ENCODE results near the gene MYOZ3. TPM values are rescaled to one million over a fixed set of nuclear protein-coding genes. Genes with fewer than 3 reads are reported as not detected.

MYOZ3 gene
- total and polyA plus RNA-seq, 10 of the 15 experiments (the other 5 are each of a cell fraction or from before 2014, with no cell fraction given): 0.04 to 1.1 (median 0.10) TPM; not detected in 4

DNA sequence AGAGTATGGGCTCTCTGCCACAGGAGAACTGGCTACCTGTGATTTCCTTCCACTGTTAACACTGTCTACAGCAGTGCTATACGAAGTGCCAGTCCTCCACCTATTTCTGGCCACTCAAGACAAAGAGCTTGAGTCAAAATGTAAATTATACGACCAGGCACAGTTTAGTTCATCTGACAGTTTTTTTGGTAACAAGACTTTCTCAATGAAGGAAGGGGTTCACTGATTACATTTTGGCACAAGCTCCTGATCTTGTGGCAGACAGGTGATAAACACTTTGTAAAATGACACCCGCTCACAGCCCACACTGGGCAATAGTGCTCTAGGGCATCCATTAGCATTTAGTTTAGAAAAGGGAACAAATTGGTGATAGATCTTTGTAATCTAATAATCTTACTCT, 31.2 kb downstream of the MYOZ3 start:
- POLR2A ChIA-PET: interaction anchor here (1.4 kb wide), 1 partner anchor 9 kb away, joined by 4 read pairs; the partner anchor contains the start of gene RBM22
- in situ Hi-C loops (cut with MboI): no loop called here
- no TSS peak for BruUV-seq (replicated peaks)
- no peak for TF ChIP-seq ZNF207 (IDR thresholded peaks at IDR 0.05; ENCODE audit: borderline replicate concordance)
- TF ChIP-seq, protein P1, sequence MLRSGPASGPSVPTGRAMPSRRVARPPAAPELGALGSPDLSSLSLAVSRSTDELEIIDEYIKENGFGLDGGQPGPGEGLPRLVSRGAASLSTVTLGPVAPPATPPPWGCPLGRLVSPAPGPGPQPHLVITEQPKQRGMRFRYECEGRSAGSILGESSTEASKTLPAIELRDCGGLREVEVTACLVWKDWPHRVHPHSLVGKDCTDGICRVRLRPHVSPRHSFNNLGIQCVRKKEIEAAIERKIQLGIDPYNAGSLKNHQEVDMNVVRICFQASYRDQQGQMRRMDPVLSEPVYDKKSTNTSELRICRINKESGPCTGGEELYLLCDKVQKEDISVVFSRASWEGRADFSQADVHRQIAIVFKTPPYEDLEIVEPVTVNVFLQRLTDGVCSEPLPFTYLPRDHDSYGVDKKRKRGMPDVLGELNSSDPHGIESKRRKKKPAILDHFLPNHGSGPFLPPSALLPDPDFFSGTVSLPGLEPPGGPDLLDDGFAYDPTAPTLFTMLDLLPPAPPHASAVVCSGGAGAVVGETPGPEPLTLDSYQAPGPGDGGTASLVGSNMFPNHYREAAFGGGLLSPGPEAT (IDR thresholded peaks at IDR 0.05; ENCODE audit: low read depth): no peak
- no peak for TF ChIP-seq PAX5 (IDR thresholded peaks at IDR 0.05; ENCODE audit: borderline replicate concordance, low read depth, low read length)
- no peak for TF ChIP-seq POLR2AphosphoS2 (IDR thresholded peaks at IDR 0.05; ENCODE audit: low read depth, low read length)
- TF ChIP-seq, protein P2, sequence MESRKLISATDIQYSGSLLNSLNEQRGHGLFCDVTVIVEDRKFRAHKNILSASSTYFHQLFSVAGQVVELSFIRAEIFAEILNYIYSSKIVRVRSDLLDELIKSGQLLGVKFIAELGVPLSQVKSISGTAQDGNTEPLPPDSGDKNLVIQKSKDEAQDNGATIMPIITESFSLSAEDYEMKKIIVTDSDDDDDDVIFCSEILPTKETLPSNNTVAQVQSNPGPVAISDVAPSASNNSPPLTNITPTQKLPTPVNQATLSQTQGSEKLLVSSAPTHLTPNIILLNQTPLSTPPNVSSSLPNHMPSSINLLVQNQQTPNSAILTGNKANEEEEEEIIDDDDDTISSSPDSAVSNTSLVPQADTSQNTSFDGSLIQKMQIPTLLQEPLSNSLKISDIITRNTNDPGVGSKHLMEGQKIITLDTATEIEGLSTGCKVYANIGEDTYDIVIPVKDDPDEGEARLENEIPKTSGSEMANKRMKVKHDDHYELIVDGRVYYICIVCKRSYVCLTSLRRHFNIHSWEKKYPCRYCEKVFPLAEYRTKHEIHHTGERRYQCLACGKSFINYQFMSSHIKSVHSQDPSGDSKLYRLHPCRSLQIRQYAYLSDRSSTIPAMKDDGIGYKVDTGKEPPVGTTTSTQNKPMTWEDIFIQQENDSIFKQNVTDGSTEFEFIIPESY (IDR thresholded peaks at IDR 0.05): no peak
- no peak for TF ChIP-seq JUNB (IDR thresholded peaks at IDR 0.05)
- no peak for TF ChIP-seq PML (IDR thresholded peaks at IDR 0.05; ENCODE audit: low read length)
- TF ChIP-seq, protein P3, sequence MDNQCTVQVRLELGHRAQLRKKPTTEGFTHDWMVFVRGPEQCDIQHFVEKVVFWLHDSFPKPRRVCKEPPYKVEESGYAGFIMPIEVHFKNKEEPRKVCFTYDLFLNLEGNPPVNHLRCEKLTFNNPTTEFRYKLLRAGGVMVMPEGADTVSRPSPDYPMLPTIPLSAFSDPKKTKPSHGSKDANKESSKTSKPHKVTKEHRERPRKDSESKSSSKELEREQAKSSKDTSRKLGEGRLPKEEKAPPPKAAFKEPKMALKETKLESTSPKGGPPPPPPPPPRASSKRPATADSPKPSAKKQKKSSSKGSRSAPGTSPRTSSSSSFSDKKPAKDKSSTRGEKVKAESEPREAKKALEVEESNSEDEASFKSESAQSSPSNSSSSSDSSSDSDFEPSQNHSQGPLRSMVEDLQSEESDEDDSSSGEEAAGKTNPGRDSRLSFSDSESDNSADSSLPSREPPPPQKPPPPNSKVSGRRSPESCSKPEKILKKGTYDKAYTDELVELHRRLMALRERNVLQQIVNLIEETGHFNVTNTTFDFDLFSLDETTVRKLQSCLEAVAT (IDR thresholded peaks at IDR 0.05): no peak
- TF ChIP-seq ZNF217 (IDR thresholded peaks at IDR 0.05): no peak
- no peak for TF ChIP-seq FOXK2 (IDR thresholded peaks at IDR 0.05)
- TF ChIP-seq, protein P4, sequence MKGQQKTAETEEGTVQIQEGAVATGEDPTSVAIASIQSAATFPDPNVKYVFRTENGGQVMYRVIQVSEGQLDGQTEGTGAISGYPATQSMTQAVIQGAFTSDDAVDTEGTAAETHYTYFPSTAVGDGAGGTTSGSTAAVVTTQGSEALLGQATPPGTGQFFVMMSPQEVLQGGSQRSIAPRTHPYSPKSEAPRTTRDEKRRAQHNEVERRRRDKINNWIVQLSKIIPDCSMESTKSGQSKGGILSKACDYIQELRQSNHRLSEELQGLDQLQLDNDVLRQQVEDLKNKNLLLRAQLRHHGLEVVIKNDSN (IDR thresholded peaks at IDR 0.05; ENCODE audit: borderline replicate concordance, extremely low read length, insufficient read depth, low read depth, low read length): no peak
- no peak for TF ChIP-seq ZNF384 (IDR thresholded peaks at IDR 0.05; ENCODE audit: borderline replicate concordance, low read depth, low read length)
- no peak for TF ChIP-seq POLR2A (IDR thresholded peaks at IDR 0.05; ENCODE audit: low read depth, low read length)
- no peak for TF ChIP-seq RELA (IDR thresholded peaks at IDR 0.05; ENCODE audit: borderline replicate concordance, partially characterized antibody)
- TF ChIP-seq RCOR1 (conservative IDR thresholded peaks at IDR 0.05; ENCODE audit: low read depth, low read length): no peak
- TF ChIP-seq PAX8 (IDR thresholded peaks at IDR 0.05): no peak

More for the DNA sequence above, 31.2 kb downstream of the MYOZ3 start:
- Histone ChIP-seq H3K27me3 (replicated peaks in 1 of 2; ENCODE audit: control insufficient read depth in 2 of 2, insufficient read depth in 2 of 2, low read length in 1 of 2) (no peaks in the 10 kb centered on the region), H2AFZ (ENCODE audit: control insufficient read depth, low read depth, low read length) (no peak overlapping the region), H3K9ac (ENCODE audit: control insufficient read depth, insufficient read depth, low read length) (no peak overlapping the region), H3K4me3 (no peak overlapping the region), H3K36me3 (ENCODE audit: control insufficient read depth in 2 of 2, insufficient read depth in 2 of 2, low read length in 1 of 2) (peaks cover 8 to 51% of the 10 kb centered on the region in 2 experiments), H3K9me3 (replicated peaks; ENCODE audit: control insufficient read depth, insufficient read depth, low read length) (no peaks in the 10 kb centered on the region), H3K4me1 (ENCODE audit: control insufficient read depth, insufficient read depth, low read length) (no peaks in the 10 kb centered on the region), H3K27ac (ENCODE audit: control insufficient read depth, insufficient read depth) (no peak overlapping the region), H4K20me1 (ENCODE audit: control insufficient read depth, insufficient read depth) (no peaks in the 10 kb centered on the region), H3K4me2 (ENCODE audit: control insufficient read depth, insufficient read depth) (no peak overlapping the region), H3K79me2 (ENCODE audit: control insufficient read depth, insufficient read depth, low read length) (no peaks in the 10 kb centered on the region)
- ChIA-PET RAD21 (ENCODE audit: unreplicated experiment) (no interaction called here), SMC1A (ENCODE audit: uncharacterized antibody, unreplicated experiment) (no interaction called here), CTCF (no interaction called here)
- no peak for FAIRE-seq
- intact Hi-C loops (cut with micrococcal nuclease; ENCODE audit: unreplicated experiment): no loop called here
- WGBS (ENCODE audit: insufficient coverage, insufficient replicate concordance, low lambda C conversion rate, missing lambda C conversion rate): 78% methylated on average over 3 of the region's 3 CpGs
- no peak for ATAC-seq
- DNase-seq (ENCODE audit: low read depth, low spot score): no peak
